Measurements from ENCODE around the gene PYCR2. TPM values are rescaled to one million over a fixed set of nuclear protein-coding genes. Genes with fewer than 3 reads are reported as not detected.
A peak's percentile ranks its signal among the peaks of the same experiment; 100 is the strongest.

PYCR2 gene
- total RNA-seq, 4 donors from 2014 or later, result 31.1 to 46.2 (median 35.5) TPM

DNA sequence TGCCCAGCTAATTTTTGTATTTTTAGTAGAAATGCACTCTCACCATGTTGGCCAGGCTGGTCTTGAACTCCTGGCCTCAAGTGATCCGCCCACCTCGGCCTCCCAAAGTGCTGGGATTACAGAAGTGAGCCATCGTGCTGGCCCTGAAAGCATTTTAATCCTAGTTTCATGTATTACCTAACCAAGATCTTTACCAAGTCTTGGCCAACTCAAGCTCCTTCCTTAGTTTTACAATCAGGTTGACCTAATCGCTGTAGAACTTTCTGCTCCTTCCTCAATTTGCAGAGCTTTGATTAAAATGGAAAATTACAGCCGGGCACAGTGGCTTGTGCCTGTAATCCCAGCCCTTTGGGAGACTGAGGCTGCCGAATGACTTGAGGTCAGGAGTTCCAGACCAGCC is 38.7 kb downstream of the PYCR2 start:
- Histone ChIP-seq H3K4me3 (no peak overlapping the region), H3K9me3 (no peaks in the 10 kb centered on the region), H3K4me1 (peaks cover 0 to 35% (median 7%) of the 10 kb centered on the region in 4 donors), H3K27ac (no peak overlapping the region), H3K27me3 (no peaks in the 10 kb centered on the region), H3K36me3 (no peaks in the 10 kb centered on the region)
- TF ChIP-seq, protein P1, sequence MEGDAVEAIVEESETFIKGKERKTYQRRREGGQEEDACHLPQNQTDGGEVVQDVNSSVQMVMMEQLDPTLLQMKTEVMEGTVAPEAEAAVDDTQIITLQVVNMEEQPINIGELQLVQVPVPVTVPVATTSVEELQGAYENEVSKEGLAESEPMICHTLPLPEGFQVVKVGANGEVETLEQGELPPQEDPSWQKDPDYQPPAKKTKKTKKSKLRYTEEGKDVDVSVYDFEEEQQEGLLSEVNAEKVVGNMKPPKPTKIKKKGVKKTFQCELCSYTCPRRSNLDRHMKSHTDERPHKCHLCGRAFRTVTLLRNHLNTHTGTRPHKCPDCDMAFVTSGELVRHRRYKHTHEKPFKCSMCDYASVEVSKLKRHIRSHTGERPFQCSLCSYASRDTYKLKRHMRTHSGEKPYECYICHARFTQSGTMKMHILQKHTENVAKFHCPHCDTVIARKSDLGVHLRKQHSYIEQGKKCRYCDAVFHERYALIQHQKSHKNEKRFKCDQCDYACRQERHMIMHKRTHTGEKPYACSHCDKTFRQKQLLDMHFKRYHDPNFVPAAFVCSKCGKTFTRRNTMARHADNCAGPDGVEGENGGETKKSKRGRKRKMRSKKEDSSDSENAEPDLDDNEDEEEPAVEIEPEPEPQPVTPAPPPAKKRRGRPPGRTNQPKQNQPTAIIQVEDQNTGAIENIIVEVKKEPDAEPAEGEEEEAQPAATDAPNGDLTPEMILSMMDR (IDR thresholded peaks at IDR 0.05), result no peak
- no peak for TF ChIP-seq POLR2A (IDR thresholded peaks at IDR 0.05)
- DNase-seq, result no peak

DNA sequence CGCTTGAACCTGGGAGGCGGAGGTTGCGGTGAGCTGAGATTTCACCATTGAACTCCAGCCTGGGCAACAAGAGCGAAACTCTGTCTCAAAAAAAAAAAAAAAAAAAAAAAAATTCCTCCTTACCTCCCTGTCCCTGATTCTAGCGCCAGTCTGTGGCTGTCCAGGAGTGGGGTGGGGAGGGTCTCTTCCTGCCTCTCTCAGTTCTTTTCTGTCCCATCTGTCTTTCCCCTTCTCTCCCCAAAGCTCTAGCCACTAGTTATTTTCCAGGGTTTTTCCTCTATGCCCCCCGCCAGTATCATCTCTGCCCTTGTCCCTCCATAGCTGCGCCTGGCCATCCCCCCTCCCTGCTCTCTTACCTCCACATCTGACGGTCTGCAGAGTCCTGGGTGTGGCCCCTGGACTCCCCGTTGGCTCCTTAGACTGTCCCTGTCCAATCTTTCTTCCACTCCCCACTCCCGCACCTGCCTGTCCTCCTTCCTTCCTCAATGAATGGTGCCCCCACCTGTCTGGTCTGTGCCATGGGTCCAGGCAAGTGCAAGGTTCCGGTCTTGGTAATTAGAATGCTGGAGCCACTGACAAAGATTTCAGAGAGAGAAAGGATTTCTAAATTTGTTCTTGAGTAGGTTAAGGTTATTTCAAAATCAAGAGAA is 40.3 kb downstream of the PYCR2 start:
- no peak for TF ChIP-seq POLR2A (IDR thresholded peaks at IDR 0.05)
- TF ChIP-seq, protein P1 (IDR thresholded peaks at IDR 0.05), result no peak
- no peaks in the 10 kb centered on the region for H3K27me3 ChIP-seq
- H3K36me3 ChIP-seq, result no peaks in the 10 kb centered on the region
- H3K9me3 ChIP-seq, result no peaks in the 10 kb centered on the region
- H3K4me3 ChIP-seq, result peak overlapping the region in 3 of 4 donors; percentile 91 to 99 (median 92)
- H3K27ac ChIP-seq, result peak overlapping the region in 3 of 4 donors; percentile 91 to 96 (median 95)
- no peak for DNase-seq
- H3K4me1 ChIP-seq, result peaks cover 0 to 36% (median 20%) of the 10 kb centered on the region in 4 donors

DNA sequence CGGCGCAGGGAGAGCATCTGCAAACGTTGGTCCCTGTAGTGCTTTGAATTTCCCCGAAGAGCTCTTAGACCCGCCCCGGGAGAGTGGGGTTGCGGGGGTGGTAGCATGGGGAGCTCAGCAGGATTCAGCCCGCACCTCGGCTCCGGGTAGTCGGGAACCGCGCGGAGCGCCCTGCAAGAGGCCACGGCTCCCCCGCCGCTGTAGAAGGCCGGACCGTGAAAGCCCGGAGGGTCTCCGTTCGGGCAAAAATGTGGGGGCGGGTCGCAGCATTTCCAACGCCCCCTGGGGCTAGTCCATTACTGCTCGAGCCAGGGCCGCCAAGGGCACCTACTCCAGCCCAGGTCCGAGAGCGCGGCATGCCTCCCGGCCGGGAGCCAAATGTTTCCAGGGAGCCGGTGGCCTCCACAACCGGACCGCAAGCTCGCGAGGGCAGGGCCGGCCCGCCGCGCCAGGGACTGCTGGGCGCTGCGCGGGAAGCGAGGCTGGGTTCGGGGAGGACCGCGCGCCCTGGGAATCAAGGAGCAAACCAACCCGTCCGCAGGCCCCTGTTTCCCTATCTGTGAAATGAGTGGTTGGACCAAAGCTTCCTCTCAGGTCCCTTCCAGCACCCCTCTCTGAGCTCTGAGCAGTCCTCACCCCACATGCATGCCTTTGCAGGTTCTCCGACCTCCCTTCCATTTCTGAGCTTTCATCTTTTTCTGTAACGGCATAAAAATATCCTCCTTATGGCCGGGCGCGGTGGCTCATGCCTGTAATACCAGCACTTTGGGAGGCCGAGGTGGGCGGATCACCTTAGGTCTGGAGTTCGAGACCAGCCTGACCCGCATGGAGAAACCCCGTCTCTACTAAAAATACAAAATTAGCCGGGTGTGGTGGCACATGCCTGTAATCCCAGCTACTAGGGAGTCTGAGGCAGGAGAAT is 41.1 kb downstream of the PYCR2 start:
- Histone ChIP-seq H3K4me3 (peak overlapping the region; percentile 90 to 99 (median 92)), H3K4me1 (peaks cover under 1 to 39% (median 23%) of the 10 kb centered on the region in 4 donors), H3K9me3 (no peaks in the 10 kb centered on the region), H3K27ac (peak overlapping the region; percentile 91 to 96 (median 95)), H3K27me3 (no peaks in the 10 kb centered on the region), H3K36me3 (no peaks in the 10 kb centered on the region)
- TF ChIP-seq, protein P1 (IDR thresholded peaks at IDR 0.05), result no peak
- peak in 1 of 2 donors; percentile 14 for TF ChIP-seq POLR2A (IDR thresholded peaks at IDR 0.05)
- DNase-seq, result peak; percentile 43 to 77 (median 65)

DNA sequence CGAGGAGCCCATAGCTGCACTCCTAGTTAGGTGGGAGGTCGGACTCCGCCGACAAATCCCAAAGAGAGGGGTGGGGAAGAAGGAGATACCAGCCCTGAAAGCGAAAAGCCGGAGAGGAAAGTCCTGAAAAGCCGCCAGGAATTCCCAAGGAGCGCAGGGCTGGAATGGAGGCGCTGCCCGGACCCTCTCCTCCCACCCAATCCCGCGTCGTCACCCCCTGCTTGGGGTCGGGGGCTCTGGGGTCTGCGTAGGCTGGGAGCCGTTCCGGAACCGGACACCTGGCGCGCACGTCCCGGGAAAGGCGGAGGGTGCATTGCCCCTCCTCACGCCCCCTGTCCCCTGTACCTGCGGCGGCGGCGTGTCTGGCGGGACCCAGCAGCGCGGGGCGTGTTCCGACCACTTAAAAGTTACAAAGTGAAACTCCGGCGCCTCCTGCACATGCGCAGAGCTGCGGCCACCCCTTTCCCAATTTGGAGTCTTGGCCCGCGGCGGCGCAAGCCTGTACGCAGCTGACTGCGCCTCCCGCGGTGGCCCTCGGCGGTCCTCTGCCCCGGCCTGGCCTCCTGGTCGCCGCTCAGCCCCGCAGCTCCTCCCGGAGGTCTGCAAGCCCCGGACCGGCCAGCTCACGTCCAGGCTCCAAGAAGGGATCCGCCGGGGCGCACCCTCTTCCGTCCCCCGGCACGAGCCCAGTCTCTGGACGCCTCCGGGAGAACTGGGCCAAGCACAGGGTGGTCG is 41.9 kb downstream of the PYCR2 start, which contains the start of gene TMEM63A:
Gene TMEM63A (minus strand): TSS at position 422 of the 735 bp plus-strand sequence. CDS start 4,800 bp downstream, outside the sequence.
- Histone ChIP-seq H3K27me3 (no peaks in the 10 kb centered on the region), H3K4me1 (peaks cover 4 to 43% (median 26%) of the 10 kb centered on the region in 4 donors), H3K4me3 (peak within 1 kb of the TSS; percentile 90 to 99 (median 92)), H3K27ac (peak within 1 kb of the TSS; percentile 91 to 96 (median 95)), H3K36me3 (no peaks in the 10 kb centered on the region), H3K9me3 (no peaks in the 10 kb centered on the region)
- TF ChIP-seq, protein P1 (IDR thresholded peaks at IDR 0.05), result peak in 5 of 6 experiments; percentile 25 to 53 (median 37)
- peak; percentile 54 to 68 for TF ChIP-seq POLR2A (IDR thresholded peaks at IDR 0.05)
- peak; percentile 89 to 96 (median 93) for DNase-seq

Measured in Peyer's patch (tissue), 4 donors.